GM21619 (cell line): ENCODE results near the gene ADTRP.

Source experiments
- ATAC-seq: cut with Tn5 transposase; IDR thresholded peaks from one replicate; pipeline ENCODE4 v1.9.1; 2021; ENCODE audit not compliant: unreplicated experiment

Gene ADTRP

GRCh38 chr6:11667876-11668275 is 110.7 kb downstream of the ADTRP start:
- ATAC-seq = no peak

- no peak for ATAC-seq
Observed at GRCh38 chr6:11665604-11666326, 112.8 kb downstream of the ADTRP start.
